Measurements from ENCODE around the gene RANBP2. TPM values are rescaled to one million over a fixed set of nuclear protein-coding genes. Genes with fewer than 3 reads are reported as not detected.
A peak's percentile ranks its signal among the peaks of the same experiment; 100 is the strongest.

The RANBP2 gene
- total and polyA plus RNA-seq, 9 of the 15 experiments (the other 6 are each of a cell fraction or from before 2014, with no cell fraction given) = 11.7 to 97.4 (median 48.1) TPM

DNA sequence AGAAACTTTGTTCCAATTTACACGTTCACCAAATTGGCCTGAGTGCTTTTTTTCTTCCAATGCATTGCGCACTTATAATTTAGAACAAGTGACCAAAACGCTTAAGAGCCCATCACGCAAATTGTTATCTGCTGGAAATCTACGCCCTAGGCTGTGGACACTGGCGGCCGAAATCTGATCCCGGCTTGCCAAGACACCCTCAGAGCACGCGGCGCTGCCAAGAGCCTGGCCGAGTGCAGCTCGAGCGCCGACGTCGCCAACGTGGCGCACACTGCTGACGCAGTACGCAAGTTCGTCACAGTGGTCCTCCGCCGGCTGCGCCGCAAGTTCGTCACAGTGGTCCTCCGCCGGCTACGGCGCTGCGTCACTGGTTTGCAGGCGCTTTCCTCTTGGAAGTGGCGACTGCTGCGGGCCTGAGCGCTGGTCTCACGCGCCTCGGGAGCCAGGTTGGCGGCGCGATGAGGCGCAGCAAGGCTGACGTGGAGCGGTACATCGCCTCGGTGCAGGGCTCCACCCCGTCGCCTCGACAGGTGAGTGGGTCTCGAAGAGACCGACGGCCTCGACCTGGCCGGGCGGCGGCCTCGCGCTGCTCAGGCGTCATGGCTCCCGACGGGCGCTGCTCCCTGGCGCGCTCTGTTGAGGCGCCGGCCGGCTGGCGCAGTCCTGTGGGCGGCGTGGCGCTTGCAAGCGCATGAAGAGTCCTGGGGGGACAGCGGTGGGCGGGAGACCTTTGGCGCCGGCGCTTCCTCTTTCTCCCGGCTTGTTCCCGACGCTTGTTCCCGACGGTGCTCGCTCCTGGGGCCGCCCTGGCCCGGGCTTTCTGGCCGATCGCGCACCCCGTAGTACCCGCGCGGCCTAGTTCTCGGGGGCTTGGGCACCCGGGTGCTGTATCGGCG lies at the start of gene RANBP2 (continued):
- TF ChIP-seq, protein P1, sequence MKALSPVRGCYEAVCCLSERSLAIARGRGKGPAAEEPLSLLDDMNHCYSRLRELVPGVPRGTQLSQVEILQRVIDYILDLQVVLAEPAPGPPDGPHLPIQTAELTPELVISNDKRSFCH (CRISPR knock-in tag; IDR thresholded peaks at IDR 0.05) = no peak
- TF ChIP-seq, protein P1 (tag; IDR thresholded peaks at IDR 0.05) = peak; percentile 82; the same call in 1 of the 2 replicates
- TF ChIP-seq, protein P2, sequence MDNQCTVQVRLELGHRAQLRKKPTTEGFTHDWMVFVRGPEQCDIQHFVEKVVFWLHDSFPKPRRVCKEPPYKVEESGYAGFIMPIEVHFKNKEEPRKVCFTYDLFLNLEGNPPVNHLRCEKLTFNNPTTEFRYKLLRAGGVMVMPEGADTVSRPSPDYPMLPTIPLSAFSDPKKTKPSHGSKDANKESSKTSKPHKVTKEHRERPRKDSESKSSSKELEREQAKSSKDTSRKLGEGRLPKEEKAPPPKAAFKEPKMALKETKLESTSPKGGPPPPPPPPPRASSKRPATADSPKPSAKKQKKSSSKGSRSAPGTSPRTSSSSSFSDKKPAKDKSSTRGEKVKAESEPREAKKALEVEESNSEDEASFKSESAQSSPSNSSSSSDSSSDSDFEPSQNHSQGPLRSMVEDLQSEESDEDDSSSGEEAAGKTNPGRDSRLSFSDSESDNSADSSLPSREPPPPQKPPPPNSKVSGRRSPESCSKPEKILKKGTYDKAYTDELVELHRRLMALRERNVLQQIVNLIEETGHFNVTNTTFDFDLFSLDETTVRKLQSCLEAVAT (IDR thresholded peaks at IDR 0.05) = no peak
- TF ChIP-seq ZNF766 (CRISPR knock-in tag; conservative IDR thresholded peaks at IDR 0.05) (0 out of 2 replicates have a peak, but pooled peaks have one; percentile 34), MEIS2 (IDR thresholded peaks at IDR 0.05; ENCODE audit: partially characterized antibody) (peak; percentile 20), CBFA2T2 (conservative IDR thresholded peaks at IDR 0.05) (no peak), DNMT1 (IDR thresholded peaks at IDR 0.05) (no peak), CTCF (IDR thresholded peaks at IDR 0.05 in 2 of 3, conservative IDR thresholded peaks at IDR 0.05 in 1 of 3; ENCODE audit: insufficient read depth in 2 of 3, low read depth in 1 of 3, low read length in 3 of 3) (no peak), NCOA1 (IDR thresholded peaks at IDR 0.05; ENCODE audit: low read depth) (peak; percentile 93), HLTF (IDR thresholded peaks at IDR 0.05) (no peak), HINFP (tag; conservative IDR thresholded peaks at IDR 0.05; ENCODE audit: low read depth) (peak; percentile 70), USF1 (CRISPR knock-in tag; IDR thresholded peaks at IDR 0.05) (peak; percentile 41; the same call in 1 of the 2 replicates), SIN3B (IDR thresholded peaks at IDR 0.05; ENCODE audit: low read depth) (peak; percentile 79), U2AF1 (optimal IDR thresholded peaks at IDR 0.05; ENCODE audit: low read depth, low read length) (peak; percentile 39), ZNF785 (CRISPR knock-in tag; IDR thresholded peaks at IDR 0.05) (no peak)
- TF ChIP-seq, protein P3, sequence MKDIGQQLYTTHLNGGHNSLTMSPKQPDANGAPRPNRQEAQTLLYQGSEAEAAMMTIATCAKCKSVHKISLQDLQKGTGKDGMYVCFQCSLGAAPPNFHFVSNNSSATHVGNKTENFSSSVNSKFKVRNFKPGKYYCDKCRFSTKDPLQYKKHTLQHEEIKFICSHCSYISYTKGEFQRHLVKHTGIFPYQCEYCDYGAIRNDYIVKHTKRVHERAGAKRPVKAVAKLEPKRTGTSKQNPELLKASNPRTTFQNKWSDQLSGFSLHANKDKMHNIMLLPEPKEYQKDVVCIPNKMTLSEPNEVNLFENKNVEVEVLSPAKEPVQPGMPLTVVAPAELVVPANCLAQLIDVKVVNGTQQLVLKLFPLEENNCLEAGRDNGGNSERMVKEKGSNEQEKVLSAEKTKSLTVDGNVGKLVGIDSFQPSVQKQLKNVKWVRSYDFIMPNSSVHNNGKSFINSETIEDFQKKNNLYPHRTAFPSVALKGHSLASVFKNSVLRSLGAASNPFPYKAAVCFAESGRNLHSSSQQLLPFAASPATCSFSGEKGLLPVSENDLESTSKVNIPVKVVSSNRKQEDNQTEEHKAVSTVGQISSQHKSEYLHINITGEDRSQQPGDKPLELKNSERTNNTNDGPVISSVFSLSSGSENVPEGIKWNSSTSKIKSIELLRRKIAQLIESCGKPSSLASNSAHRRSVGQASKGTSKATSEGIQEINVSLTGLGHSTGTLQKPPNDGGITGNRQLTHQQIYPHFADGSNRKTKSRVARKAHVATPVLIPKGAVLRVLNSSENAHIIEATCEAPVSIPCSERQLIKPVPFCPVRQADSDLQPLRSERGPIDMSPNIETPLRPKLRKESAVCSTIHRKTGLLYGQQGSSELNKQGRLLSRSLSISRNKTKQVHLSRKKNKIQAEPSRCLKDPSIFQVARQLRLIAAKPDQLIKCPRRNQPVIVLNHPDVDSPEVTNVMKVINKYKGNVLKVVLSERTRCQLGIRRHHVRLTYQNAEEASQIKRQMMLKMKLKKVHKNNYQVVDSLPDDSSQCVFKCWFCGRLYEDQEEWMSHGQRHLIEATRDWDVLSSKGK (CRISPR knock-in tag; IDR thresholded peaks at IDR 0.05) = no peak
